ENCODE data around the gene TBC1D2B. TPM values are rescaled to one million over a fixed set of nuclear protein-coding genes. Genes with fewer than 3 reads are reported as not detected.
A peak's percentile ranks its signal among the peaks of the same experiment; 100 is the strongest.

The TBC1D2B gene
- total and polyA plus RNA-seq, 2 of the 4 experiments (the other 2 are of a cell fraction) = 17.7 to 28.3 TPM

DNA sequence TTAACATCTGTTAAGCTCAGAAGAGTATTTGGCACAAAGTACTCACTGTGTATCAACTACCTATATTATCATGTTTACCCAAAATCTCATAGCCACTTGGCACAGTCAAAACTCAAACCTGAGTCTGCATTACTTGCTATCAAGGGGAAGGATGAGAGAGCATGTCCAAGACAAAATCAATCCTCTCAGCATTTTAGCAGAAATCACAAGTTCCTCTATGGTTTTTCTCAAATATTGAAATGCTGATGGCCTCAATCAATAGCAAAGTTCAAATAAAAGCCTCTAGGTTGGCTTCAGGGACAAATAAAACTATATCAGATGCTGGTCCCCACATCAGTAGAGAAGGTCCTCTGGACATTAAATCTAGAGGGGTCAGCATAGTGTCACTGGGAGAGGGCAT, 14.3 kb downstream of the TBC1D2B start:
- Histone ChIP-seq H3K9me1 (ENCODE audit: insufficient read depth, low read length) (peaks cover 53% of the 10 kb centered on the region), H2BK20ac (ENCODE audit: low read depth, low read length) (0 out of 2 replicates have a peak overlapping the region, but pooled peaks have one; percentile 3), H3K18ac (ENCODE audit: low read depth, low read length) (peak overlapping the region; percentile 84), H2BK120ac (ENCODE audit: low read depth, low read length) (peak overlapping the region; percentile 30; the same call in 1 of the 2 replicates), H4K5ac (ENCODE audit: low read depth, low read length) (0 out of 2 replicates have a peak overlapping the region, but pooled peaks have one; percentile 33), H3K36me3 (ENCODE audit: control insufficient read depth, insufficient read depth, low read length) (0 out of 2 replicates have a peak, but pooled peaks cover 2% of the 10 kb centered on the region), H3K14ac (replicated peaks; ENCODE audit: low read depth, low read length) (0 out of 2 replicates have a peak overlapping the region, but pooled peaks have one; percentile 57), H3K4me3 (ENCODE audit: insufficient read depth, low read depth, low read length) (no peak overlapping the region), H3K9me3 (ENCODE audit: control insufficient read depth, insufficient read depth, low read length) (no peaks in the 10 kb centered on the region), H2AK9ac (replicated peaks; ENCODE audit: low read depth, low read length, poor library complexity) (no peak overlapping the region), H4K8ac (ENCODE audit: low read depth in 2 of 2, low read length in 2 of 2) (peak overlapping the region in 1 of 2 experiments; percentile 18; a peak in 1 of 4 replicates), H3K9ac (ENCODE audit: low read depth, low read length) (no peak overlapping the region; the same call in 1 of the 2 replicates), H4K20me1 (ENCODE audit: insufficient read depth, low read length) (peaks cover 63% of the 10 kb centered on the region), H2AFZ (replicated peaks; ENCODE audit: low read length, poor library complexity) (no peak overlapping the region), H3K4ac (ENCODE audit: low read depth, low read length) (no peak overlapping the region), H4K91ac (ENCODE audit: insufficient read depth, low read depth, low read length) (peak overlapping the region; percentile 21; the same call in 1 of the 2 replicates), H2BK5ac (ENCODE audit: low read depth, low read length, poor library complexity, severe bottlenecking) (peak overlapping the region; percentile 90), H3K27me3 (ENCODE audit: control insufficient read depth, insufficient read depth, low read length) (no peaks in the 10 kb centered on the region), H2AK5ac (ENCODE audit: low read depth, low read length) (no peak overlapping the region; the same call in 1 of the 2 replicates), H3K4me2 (ENCODE audit: low read depth, low read length) (no peak overlapping the region), H3K56ac (ENCODE audit: extremely low read depth, insufficient read depth, low read length) (no peak overlapping the region), H3K4me1 (ENCODE audit: control insufficient read depth, insufficient read depth, low read length) (peaks cover 48% of the 10 kb centered on the region), H3K27ac (ENCODE audit: insufficient read depth, low read length) (peak overlapping the region; percentile 95; the same call in 1 of the 2 replicates), H3K79me1 (ENCODE audit: low read depth in 1 of 2, low read length in 2 of 2) (peaks cover 30 to 81% of the 10 kb centered on the region in 2 experiments), H2BK15ac (ENCODE audit: low read depth, low read length) (no peak overlapping the region), H3K23ac (ENCODE audit: low read depth, low read length) (peak overlapping the region; percentile 44; the same call in 1 of the 2 replicates)
- ChIA-PET CTCF (no interaction called here), POLR2A (ENCODE audit: unreplicated experiment) (no interaction called here)
- no peak for TF ChIP-seq CHD1 (IDR thresholded peaks at IDR 0.05; ENCODE audit: low read depth, low read length)
- TF ChIP-seq, protein P1, sequence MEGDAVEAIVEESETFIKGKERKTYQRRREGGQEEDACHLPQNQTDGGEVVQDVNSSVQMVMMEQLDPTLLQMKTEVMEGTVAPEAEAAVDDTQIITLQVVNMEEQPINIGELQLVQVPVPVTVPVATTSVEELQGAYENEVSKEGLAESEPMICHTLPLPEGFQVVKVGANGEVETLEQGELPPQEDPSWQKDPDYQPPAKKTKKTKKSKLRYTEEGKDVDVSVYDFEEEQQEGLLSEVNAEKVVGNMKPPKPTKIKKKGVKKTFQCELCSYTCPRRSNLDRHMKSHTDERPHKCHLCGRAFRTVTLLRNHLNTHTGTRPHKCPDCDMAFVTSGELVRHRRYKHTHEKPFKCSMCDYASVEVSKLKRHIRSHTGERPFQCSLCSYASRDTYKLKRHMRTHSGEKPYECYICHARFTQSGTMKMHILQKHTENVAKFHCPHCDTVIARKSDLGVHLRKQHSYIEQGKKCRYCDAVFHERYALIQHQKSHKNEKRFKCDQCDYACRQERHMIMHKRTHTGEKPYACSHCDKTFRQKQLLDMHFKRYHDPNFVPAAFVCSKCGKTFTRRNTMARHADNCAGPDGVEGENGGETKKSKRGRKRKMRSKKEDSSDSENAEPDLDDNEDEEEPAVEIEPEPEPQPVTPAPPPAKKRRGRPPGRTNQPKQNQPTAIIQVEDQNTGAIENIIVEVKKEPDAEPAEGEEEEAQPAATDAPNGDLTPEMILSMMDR (conservative IDR thresholded peaks at IDR 0.05; ENCODE audit: low read depth, low read length) = no peak
- TF ChIP-seq, protein P2, sequence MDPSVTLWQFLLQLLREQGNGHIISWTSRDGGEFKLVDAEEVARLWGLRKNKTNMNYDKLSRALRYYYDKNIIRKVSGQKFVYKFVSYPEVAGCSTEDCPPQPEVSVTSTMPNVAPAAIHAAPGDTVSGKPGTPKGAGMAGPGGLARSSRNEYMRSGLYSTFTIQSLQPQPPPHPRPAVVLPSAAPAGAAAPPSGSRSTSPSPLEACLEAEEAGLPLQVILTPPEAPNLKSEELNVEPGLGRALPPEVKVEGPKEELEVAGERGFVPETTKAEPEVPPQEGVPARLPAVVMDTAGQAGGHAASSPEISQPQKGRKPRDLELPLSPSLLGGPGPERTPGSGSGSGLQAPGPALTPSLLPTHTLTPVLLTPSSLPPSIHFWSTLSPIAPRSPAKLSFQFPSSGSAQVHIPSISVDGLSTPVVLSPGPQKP (IDR thresholded peaks at IDR 0.05; ENCODE audit: borderline replicate concordance, low read depth, low read length) = no peak
- TF ChIP-seq RFX5 (IDR thresholded peaks at IDR 0.05; ENCODE audit: low read depth, low read length) = no peak
- no peak for TF ChIP-seq NFE2L2 (IDR thresholded peaks at IDR 0.05; ENCODE audit: low read depth, low read length)
- no peak for TF ChIP-seq BHLHE40 (IDR thresholded peaks at IDR 0.05; ENCODE audit: low read depth, low read length)
- no peak for TF ChIP-seq MAZ (IDR thresholded peaks at IDR 0.05; ENCODE audit: borderline replicate concordance, low read depth, low read length)
- no peak for TF ChIP-seq MAFK (IDR thresholded peaks at IDR 0.05; ENCODE audit: low read depth, low read length)
- no peak for TF ChIP-seq POLR2A (IDR thresholded peaks at IDR 0.05; ENCODE audit: low read depth, low read length)
- no peak for TF ChIP-seq MXI1 (IDR thresholded peaks at IDR 0.05; ENCODE audit: borderline replicate concordance, low read depth, low read length)
- TF ChIP-seq RAD21 (IDR thresholded peaks at IDR 0.05; ENCODE audit: low read length) = no peak
- TF ChIP-seq, protein P3, sequence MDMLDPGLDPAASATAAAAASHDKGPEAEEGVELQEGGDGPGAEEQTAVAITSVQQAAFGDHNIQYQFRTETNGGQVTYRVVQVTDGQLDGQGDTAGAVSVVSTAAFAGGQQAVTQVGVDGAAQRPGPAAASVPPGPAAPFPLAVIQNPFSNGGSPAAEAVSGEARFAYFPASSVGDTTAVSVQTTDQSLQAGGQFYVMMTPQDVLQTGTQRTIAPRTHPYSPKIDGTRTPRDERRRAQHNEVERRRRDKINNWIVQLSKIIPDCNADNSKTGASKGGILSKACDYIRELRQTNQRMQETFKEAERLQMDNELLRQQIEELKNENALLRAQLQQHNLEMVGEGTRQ (IDR thresholded peaks at IDR 0.05; ENCODE audit: low read depth, low read length) = no peak
- no peak for TF ChIP-seq SMC3 (IDR thresholded peaks at IDR 0.05; ENCODE audit: low read depth, low read length)
- no peak for TF ChIP-seq RCOR1 (IDR thresholded peaks at IDR 0.05; ENCODE audit: insufficient replicate concordance, low read length)
- no peak for TF ChIP-seq CEBPB (IDR thresholded peaks at IDR 0.05; ENCODE audit: low read depth, low read length)
- no peak for TF ChIP-seq FOS (IDR thresholded peaks at IDR 0.05; ENCODE audit: low read depth, low read length)
- intact Hi-C loops (cut with micrococcal nuclease) = loop anchor here (2.0 kb wide), 1 partner anchor 40 kb away; no protein-coding TSS in a partner anchor
- ATAC-seq (ENCODE audit: low read depth) = no peak
- in situ Hi-C loops (cut with MboI; ENCODE audit: low sequenced_read_pairs) = no loop called here
- dilution Hi-C loops (cut with HindIII; ENCODE audit: low sequenced_read_pairs, unreplicated experiment) = no loop called here
- BruUV-seq (replicated peaks) = no TSS peak
- no peak for DNase-seq

Data from IMR-90 (cell line).